Measurements from ENCODE around the gene PTPRN2. TPM values are rescaled to one million over a fixed set of nuclear protein-coding genes. Genes with fewer than 3 reads are reported as not detected.
"Not testable (repeated sequence)": the region's sequence is repeated elsewhere in the genome, so short reads cannot be mapped to it uniquely, and the experiment has no call there.

PTPRN2 gene
- polyA plus RNA-seq, 1 donor from 2014 or later: 1.6 TPM

DNA sequence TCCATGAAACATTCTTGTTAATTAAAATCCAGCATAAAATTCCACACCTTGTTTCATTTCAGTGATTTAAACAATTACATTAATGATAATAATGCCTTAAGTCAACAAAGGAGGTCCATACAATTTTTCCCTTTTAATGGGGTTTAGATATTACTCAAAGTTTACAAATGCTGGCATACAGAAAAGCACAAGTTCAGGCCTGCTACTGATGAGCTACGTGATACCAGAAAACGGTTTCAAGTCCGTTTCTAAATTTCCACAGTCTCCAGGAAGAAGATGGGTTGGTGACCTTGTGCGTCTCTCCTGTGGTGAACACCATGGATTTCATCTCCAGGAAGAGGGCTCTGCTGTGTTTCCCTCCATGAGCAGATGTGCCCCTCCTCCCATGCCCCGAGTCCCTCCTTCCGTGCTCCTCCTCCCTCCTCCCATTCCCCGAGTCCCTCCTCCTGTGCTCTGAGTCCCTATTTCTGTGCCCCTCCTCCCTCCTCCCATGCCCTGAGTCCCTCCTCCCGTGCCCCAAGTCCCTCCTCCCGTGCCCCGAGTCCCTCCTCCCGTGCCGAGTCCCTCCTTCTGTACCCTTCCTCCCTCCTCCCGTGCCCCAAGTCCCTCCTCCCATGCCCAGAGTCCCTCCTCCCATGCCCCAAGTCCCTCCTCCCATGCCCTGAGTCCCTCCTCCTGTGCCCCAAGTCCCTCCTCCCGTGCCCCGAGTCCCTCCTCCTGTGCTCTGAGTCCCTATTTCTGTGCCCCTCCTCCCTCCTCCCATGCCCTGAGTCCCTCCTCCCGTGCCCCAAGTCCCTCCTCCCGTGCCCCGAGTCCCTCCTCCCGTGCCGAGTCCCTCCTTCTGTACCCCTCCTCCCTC, 201.9 kb downstream of the PTPRN2 start:
- not testable (repeated sequence) for H3K9me3 Mint-ChIP-seq, H3K4me3 Mint-ChIP-seq, H3K27ac Mint-ChIP-seq, H3K4me1 Mint-ChIP-seq, H3K27me3 Mint-ChIP-seq, H3K36me3 Mint-ChIP-seq

DNA sequence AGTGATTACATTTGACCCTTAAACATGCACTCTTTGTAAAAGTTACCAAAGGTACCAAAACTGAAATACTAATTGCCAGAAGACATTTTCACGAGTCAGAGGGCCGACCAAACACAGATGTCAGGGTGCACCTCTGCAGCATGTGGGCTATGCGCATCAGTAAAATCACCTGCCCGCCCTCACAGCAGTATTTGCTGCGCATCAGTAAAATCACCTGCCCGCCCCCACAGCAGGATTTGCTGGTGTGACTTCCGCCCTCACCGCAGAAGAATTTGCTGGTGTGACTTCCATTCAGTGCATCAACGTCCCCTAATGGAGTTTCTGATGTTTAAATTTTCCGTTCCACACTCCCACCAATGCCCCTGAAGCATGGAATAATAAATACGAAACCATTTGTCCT, 202.9 kb downstream of the PTPRN2 start:
- Mint-ChIP-seq H3K4me1 (no peaks in the 10 kb centered on the region), H3K9me3 (peaks cover 2 to 13% (median 5%) of the 10 kb centered on the region in 3 donors), H3K27me3 (no peaks in the 10 kb centered on the region), H3K36me3 (no peaks in the 10 kb centered on the region), H3K27ac (no peak overlapping the region), H3K4me3 (no peak overlapping the region)

DNA sequence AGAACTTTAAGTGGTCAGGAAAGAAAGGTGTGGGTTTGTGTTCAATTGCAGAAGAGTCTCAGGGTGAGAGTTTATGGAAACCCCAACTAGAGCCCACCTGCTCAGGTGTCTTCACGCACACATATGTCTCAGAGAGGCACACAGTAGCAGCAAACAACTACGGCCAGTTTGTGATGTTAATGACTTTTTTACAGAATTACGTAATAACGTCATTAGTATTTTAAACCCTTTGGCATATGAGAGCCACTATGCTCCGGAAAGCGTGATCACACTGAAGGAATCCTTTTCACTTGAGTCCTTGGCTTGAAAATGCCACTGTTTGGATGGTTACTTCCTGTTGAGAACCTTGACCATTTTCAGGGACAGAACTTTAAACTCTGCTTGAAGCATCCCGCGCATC, 204.0 kb downstream of the PTPRN2 start:
- Mint-ChIP-seq H3K4me1 (no peaks in the 10 kb centered on the region), H3K9me3 (peaks cover 2 to 19% (median 5%) of the 10 kb centered on the region in 3 donors), H3K27ac (no peak overlapping the region), H3K4me3 (no peak overlapping the region), H3K36me3 (no peaks in the 10 kb centered on the region), H3K27me3 (no peaks in the 10 kb centered on the region)

DNA sequence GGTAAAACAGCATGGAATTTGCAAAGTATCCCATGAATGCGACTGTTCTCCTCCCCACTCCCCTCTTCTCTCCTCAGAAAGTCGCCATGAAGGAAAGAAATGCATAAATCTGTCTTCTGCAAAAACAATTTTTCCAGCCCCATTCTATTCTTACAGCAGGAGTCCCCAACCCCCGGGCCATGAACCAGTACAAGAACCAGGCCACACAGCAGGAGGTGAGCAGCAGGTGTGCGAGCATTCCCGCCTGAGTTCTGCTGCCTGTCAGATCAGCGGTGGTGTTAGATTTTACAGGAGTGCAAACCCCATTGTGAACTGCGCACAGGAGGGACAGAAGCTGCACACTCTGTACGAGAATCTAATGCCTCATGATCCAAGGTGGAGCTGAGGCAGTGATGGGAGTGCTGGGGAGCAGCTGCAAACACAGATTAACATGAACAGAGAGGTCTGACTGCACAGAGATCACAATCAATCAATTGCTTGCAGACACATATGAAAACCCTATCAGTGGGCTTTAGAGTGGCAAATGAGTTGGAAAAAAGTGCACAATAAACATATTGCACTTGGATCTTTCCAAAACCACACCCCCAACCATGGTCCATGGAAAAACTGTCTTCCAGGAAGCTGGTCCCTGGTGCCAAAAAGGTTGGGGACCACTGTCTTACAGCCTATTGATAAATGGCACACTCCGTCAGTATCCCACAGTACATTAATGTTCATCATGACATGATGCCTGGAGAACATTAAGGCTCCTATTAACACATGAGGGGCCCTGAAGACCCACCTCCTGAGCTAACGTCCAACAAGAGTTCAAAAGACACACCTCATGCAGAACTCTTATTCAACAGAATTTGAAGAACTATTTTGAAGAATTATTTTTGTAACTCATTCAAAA, 205.0 kb downstream of the PTPRN2 start:
- no peaks in the 10 kb centered on the region for H3K4me1 Mint-ChIP-seq
- no peak overlapping the region for H3K4me3 Mint-ChIP-seq
- no peak overlapping the region for H3K27ac Mint-ChIP-seq

DNA sequence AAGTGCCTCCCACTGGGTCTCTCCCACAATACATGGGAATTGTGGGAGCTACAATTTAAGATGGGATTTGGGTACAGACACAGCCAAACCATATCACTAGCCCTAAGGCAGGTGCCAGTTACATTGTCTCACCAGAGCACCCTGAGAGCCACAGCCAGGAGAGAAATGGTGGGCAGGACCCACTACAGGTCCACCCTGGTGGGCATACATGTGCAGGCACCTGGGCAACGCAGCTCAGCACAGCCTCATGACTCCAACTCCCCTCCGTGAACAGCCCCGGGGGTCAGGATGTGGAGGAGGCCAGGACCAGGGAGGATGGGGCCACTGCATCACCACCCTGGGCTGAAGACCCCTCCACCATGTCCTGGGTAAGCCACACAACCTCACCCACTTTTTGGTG, 205.7 kb downstream of the PTPRN2 start:
- no peak overlapping the region for H3K27ac Mint-ChIP-seq
- H3K9me3 Mint-ChIP-seq: peaks cover 2 to 19% (median 5%) of the 10 kb centered on the region in 3 donors
- no peaks in the 10 kb centered on the region for H3K27me3 Mint-ChIP-seq
- no peaks in the 10 kb centered on the region for H3K4me1 Mint-ChIP-seq
- no peaks in the 10 kb centered on the region for H3K36me3 Mint-ChIP-seq
- H3K4me3 Mint-ChIP-seq: no peak overlapping the region

More for the DNA sequence above, 205.0 kb downstream of the PTPRN2 start:
- peaks cover 2 to 19% (median 5%) of the 10 kb centered on the region in 3 donors for H3K9me3 Mint-ChIP-seq
- no peaks in the 10 kb centered on the region for H3K27me3 Mint-ChIP-seq
- H3K36me3 Mint-ChIP-seq: no peaks in the 10 kb centered on the region

DNA sequence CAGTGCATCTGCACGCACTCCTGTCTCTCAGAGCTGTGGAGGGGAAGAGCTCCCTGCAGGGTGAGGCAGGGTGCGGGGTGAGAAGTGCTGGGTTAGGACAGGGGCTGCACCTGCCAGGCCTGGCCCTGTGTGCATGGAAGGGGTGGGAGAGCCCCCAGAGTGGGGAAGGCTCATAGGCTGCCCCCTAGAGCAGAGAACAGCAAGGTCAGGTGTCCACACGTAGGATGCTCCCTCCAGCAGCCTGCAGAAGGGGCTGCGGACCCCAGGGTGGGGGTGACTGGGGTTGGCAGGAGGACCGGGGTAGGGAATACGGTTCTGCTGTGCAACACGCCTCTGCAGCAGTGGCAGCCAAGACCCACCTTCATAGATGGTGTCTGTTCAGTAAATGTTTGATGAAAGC, 208.6 kb downstream of the PTPRN2 start:
- Mint-ChIP-seq H3K27ac (no peak overlapping the region), H3K4me1 (peaks cover 0 to 2% (median 0%) of the 10 kb centered on the region in 3 donors), H3K9me3 (peaks cover under 1 to 19% (median 5%) of the 10 kb centered on the region in 3 donors), H3K4me3 (peak overlapping the region in 1 of 4 donors; percentile 45), H3K27me3 (no peaks in the 10 kb centered on the region), H3K36me3 (no peaks in the 10 kb centered on the region)

DNA sequence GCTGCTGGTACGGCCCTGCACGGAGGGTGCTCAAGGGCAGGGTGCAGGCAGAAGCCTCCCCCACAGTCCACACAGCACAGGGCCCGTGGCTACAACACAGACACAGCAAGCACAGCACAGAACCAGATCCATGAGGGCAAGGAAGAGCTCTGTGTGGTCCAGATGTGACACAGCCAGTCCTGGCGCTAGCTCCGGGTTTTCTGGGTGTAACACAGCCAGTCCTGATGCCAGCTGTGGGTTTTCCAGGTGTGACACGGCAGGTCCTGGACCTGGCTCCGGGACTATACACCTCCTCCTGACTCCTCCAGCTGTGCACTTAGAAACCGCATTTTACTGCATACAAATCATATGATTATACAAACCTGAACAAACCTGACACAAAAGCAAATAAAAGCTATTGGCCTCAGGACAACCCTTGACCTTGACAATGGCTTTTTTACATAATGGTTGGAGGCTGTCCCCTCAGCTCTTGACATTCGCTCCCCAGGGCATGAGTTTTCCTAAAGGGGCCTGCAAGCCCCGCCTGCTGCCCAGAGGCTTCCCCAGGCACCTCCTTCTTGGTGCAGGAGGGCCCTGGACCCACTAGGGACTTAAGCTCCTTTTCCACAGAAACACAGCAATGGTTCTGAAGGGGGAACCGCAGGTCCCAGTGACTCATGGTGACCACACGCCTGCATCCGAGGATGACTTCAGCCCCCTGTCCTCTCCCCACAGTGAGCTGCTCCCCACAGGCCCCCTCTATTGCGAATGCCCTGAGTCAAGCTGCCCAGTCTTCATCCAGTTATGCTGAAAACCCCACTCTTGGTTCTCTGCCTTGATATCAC, 209.6 kb downstream of the PTPRN2 start:
- Mint-ChIP-seq H3K36me3 (no peaks in the 10 kb centered on the region), H3K9me3 (peaks cover 0 to 19% (median 5%) of the 10 kb centered on the region in 3 donors), H3K4me1 (peaks cover 0 to 2% (median 0%) of the 10 kb centered on the region in 3 donors), H3K27ac (no peak overlapping the region), H3K4me3 (peak overlapping the region in 1 of 4 donors; percentile 55), H3K27me3 (no peaks in the 10 kb centered on the region)

DNA sequence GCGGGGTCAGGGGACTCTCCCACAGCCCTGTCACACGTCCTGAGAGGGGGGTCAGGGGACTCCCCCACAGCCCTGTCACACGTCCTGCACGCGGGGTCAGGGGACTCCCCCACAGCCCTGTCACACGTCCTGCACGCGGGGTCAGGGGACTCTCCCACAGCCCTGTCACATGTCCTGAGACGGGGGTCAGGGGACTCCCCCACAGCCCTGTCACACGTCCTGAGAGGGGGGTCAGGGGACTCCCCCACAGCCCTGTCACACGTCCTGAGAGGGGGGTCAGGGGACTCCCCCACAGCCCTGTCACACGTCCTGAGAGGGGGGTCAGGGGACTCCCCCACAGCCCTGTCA, 210.8 kb downstream of the PTPRN2 start:
- not testable (repeated sequence) for H3K4me3 Mint-ChIP-seq, H3K27me3 Mint-ChIP-seq, H3K36me3 Mint-ChIP-seq, H3K4me1 Mint-ChIP-seq
- Mint-ChIP-seq H3K9me3 (peaks cover 0 to 19% (median 5%) of the 10 kb centered on the region in 3 donors), H3K27ac (peak overlapping the region in 1 of 3 donors; percentile 95)

DNA sequence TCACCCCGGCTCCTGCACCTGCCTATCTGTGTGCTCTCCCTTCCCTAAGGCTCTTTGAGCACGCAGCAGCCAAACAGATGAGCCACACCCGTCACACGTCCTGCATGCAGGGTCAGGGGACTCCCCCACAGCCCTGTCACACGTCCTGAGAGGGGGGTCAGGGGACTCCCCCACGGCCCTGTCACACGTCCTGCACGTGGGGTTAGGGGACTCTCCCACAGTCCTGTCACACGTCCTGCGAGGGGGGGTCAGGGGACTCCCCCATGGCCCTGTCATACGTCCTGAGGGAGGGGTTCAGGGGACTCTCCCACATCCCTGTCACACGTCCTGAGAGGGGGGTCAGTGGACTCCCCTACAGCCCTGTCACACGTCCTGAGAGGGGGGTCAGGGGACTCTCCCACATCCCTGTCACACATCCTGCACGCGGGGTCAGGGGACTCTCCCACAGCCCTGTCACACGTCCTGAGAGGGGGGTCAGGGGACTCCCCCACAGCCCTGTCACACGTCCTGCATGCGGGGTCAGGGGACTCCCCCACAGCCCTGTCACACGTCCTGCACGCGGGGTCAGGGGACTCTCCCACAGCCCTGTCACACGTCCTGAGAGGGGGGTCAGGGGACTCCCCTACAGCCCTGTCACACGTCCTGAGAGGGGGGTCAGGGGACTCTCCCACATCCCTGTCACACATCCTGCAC, 211.3 kb downstream of the PTPRN2 start:
- H3K4me1 Mint-ChIP-seq, H3K36me3 Mint-ChIP-seq, H3K4me3 Mint-ChIP-seq, H3K27me3 Mint-ChIP-seq: not testable (repeated sequence)
- peaks cover 0 to 17% (median 5%) of the 10 kb centered on the region in 3 donors for H3K9me3 Mint-ChIP-seq
- peak overlapping the region in 1 of 3 donors; percentile 62 for H3K27ac Mint-ChIP-seq

DNA sequence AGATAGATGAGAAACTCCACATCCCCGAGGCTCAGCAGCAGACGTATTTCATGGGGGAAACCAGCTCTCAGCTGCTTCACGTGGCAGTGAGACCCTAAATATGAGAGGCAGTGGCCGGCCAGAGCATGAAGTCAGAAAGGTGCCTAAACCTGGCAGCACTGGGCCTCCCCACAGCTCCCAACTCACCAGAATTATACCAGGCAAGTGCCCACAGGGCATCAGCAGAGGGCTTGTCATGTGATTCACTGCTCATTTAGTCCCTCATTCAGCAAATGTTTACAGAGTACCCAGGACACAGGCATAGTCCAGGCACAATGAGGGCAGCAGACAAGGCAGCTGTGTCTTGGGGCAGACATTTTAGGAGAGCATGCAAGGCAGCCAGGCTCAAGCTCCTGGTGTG, 212.6 kb downstream of the PTPRN2 start:
- no peak overlapping the region for H3K27ac Mint-ChIP-seq

DNA sequence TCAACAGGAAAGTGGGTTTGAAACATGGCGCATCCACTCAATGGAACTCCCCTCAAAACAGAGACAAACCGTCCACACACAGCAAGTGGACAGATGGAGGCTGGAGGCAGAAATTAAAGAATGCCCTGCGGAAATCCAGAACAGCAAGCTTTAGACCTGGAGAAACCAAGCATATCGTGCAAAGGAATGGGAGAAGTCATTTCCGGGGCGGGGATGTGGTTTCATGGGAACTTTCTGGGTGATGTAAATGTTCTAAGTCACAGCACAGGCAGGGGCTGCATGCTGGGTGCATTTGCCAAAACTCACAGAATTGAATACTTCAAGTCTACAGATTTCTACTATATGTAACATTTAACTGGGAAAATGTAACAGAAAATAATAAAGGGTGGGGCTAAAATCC, 213.0 kb downstream of the PTPRN2 start:
- Mint-ChIP-seq H3K27ac (no peak overlapping the region), H3K4me1 (peaks cover 0 to 2% (median 0%) of the 10 kb centered on the region in 3 donors), H3K36me3 (no peaks in the 10 kb centered on the region), H3K27me3 (no peaks in the 10 kb centered on the region), H3K9me3 (peaks cover 0 to 4% (median 0%) of the 10 kb centered on the region in 3 donors), H3K4me3 (peak overlapping the region in 1 of 4 donors; percentile 17)

More for the DNA sequence above, 212.6 kb downstream of the PTPRN2 start:
- peaks cover 0 to 9% (median 0%) of the 10 kb centered on the region in 3 donors for H3K9me3 Mint-ChIP-seq
- H3K4me1 Mint-ChIP-seq: peaks cover 0 to 2% (median 0%) of the 10 kb centered on the region in 3 donors
- no peaks in the 10 kb centered on the region for H3K36me3 Mint-ChIP-seq
- no peaks in the 10 kb centered on the region for H3K27me3 Mint-ChIP-seq
- peak overlapping the region in 1 of 4 donors; percentile 17 for H3K4me3 Mint-ChIP-seq

DNA sequence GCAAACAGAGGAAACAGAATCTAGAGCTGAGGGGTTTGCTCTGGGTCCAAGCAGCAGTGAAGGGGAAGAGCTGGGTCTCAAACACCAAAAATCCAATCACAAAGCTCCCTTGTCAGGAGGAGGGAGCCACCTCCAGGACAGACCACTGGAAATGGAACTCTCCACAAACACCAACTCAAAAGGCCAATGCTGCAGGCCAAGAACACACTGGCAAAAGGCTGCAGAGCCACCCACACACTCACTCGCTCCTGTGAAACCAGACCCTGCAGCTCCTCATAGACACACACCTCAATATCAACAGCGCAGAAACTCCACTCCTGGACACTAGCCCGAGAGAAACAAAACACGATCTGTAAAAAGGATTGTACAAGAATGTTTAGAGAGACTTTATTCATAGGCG, 213.5 kb downstream of the PTPRN2 start:
- H3K27ac Mint-ChIP-seq: peak overlapping the region in 2 of 3 donors; percentile 18 to 35
- H3K36me3 Mint-ChIP-seq: no peaks in the 10 kb centered on the region
- peaks cover 0 to 2% (median 0%) of the 10 kb centered on the region in 3 donors for H3K4me1 Mint-ChIP-seq
- peak overlapping the region in 1 of 4 donors; percentile 32 for H3K4me3 Mint-ChIP-seq
- H3K9me3 Mint-ChIP-seq: no peaks in the 10 kb centered on the region
- H3K27me3 Mint-ChIP-seq: no peaks in the 10 kb centered on the region

DNA sequence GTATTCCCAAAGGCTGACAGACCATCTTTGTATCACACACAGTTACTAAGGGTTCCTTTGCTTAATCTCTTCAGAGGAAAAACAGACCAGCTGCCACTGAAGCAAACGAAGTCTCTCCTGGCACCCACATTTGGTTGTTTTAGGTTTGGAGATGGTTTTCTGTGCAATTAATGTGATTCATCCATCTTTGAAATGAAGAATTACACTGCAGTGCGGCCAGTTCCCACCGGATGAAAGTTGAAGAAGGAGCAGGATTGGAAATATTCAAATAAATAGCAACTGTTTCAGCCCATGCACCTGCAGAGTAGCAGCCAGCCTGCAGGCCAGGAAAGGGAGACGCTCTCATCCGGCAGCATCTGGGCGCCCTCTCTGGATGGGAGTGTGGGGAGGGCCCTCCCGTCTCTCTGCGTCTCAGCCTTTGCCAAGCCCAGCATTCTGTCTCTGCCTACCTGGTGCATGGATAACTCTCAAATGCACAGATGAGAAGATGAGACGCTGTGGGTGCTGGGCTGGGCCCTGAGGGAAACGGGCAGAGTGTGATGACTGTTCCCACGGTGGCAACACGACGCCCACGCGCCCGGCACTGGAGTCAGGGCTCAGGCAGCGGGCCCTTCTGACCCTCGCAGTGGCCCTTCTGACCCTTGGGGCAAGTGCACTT, 214.0 kb downstream of the PTPRN2 start:
- Mint-ChIP-seq H3K27me3 (no peaks in the 10 kb centered on the region), H3K36me3 (no peaks in the 10 kb centered on the region), H3K4me3 (no peak overlapping the region), H3K27ac (peak overlapping the region in 1 of 3 donors; percentile 35), H3K9me3 (no peaks in the 10 kb centered on the region), H3K4me1 (peaks cover 0 to 2% (median 0%) of the 10 kb centered on the region in 3 donors)
